ENCODE results near the gene CDC42.

- TF ChIP-seq CTCF (IDR thresholded peaks at IDR 0.05 in 2 of 3, conservative IDR thresholded peaks at IDR 0.05 in 1 of 3; ENCODE audit: borderline replicate concordance in 1 of 3, insufficient read depth in 1 of 3, low read depth in 2 of 3, low read length in 2 of 3) = no peak
- no peak for TF ChIP-seq FOSL1 (IDR thresholded peaks at IDR 0.05; ENCODE audit: low read depth)
- TF ChIP-seq SRF (IDR thresholded peaks at IDR 0.05; ENCODE audit: low read depth) = no peak
- TF ChIP-seq TCF7L2 (IDR thresholded peaks at IDR 0.05; ENCODE audit: borderline replicate concordance, extremely low read depth, insufficient read depth, insufficient read length) = no peak
- no peak for TF ChIP-seq ZFX (IDR thresholded peaks at IDR 0.05)
- no peak for TF ChIP-seq EZH2phosphoT487 (IDR thresholded peaks at IDR 0.05; ENCODE audit: borderline replicate concordance)
- no peak for TF ChIP-seq YY1 (IDR thresholded peaks at IDR 0.05; ENCODE audit: extremely low read depth, insufficient replicate concordance, low read depth, low read length)
- no peak for TF ChIP-seq POLR2AphosphoS5 (IDR thresholded peaks at IDR 0.05; ENCODE audit: low read depth, low read length)
- no peak for TF ChIP-seq CEBPB (IDR thresholded peaks at IDR 0.05; ENCODE audit: low read depth)
- no peak for TF ChIP-seq POLR2A (IDR thresholded peaks at IDR 0.05; ENCODE audit: borderline replicate concordance, extremely low read depth, insufficient read depth, insufficient read length)
- no peak for TF ChIP-seq SIN3A (IDR thresholded peaks at IDR 0.05; ENCODE audit: low read depth)
- TF ChIP-seq EZH2 (IDR thresholded peaks at IDR 0.05) = no peak
These were observed 46.2 kb downstream of the CDC42 start for GRCh38 chr1:22098752-22099151.
